Endothelial cell of umbilical vein (primary cell): ENCODE data around the gene PLEKHD1. TPM values are rescaled to one million over a fixed set of nuclear protein-coding genes. Genes with fewer than 3 reads are reported as not detected.

Experiments
- BruUV-seq: library from RNA; stranded (reverse); fragments of 400-500 nt; replicated peaks from 2 replicates; lab custom pipeline; 2021; lab: Mats Ljungman, UMichigan
- CTCF ChIA-PET: fragments of 300-600, 350-600 bp; sonication (Branson Sonifier 250); formaldehyde crosslinking; loops from one replicate; lab custom pipeline; 2021; ENCODE audit warnings: antibody characterized with exemption, inconsistent platforms; lab: Charles Lee
- POLR2A ChIA-PET: fragments of 300-600, 350-600 bp; sonication (Branson Sonifier 250); formaldehyde crosslinking; loops from one replicate; lab custom pipeline; 2021; ENCODE audit warnings: antibody characterized with exemption, inconsistent platforms; lab: Charles Lee
- DNase-seq: peaks from one replicate; pipeline ENCODE4 v3.0.0-alpha.2; 2011; ENCODE audit warnings: low read depth, low spot score
- FAIRE-seq: peaks from 2 replicates; lab custom pipeline; 2011; peaks lifted over from hg19 to GRCh38; lab: Jason Lieb, UNC
- H2AFZ ChIP-seq: 2 replicates; pipeline ENCODE4 v1.6.0; 2012; ENCODE audit warnings: low read depth, low read length, control low read depth, inconsistent platforms
- H3K27ac ChIP-seq: 2 replicates; pipeline ENCODE4 v1.5.1; 2011; ENCODE audit warnings: low read depth, mild to moderate bottlenecking, control low read depth, low read length, moderate library complexity; ENCODE audit not compliant: insufficient read depth
- H3K27me3 ChIP-seq, 2 experiments: 2 replicates each; pipeline versions ENCODE4 v1.6.0 to v1.6.1; 2011; ENCODE audit warnings: low read length in 2 of 2, mixed read lengths in 1 of 2; ENCODE audit not compliant: control insufficient read depth in 2 of 2, insufficient read depth in 2 of 2
- H3K36me3 ChIP-seq, 2 experiments: 2 replicates in 1 of 2; 3 replicates in 1 of 2; pipeline ENCODE4 v1.5.1; 2011; ENCODE audit warnings: low read length in 2 of 2, mild to moderate bottlenecking in 1 of 2, moderate library complexity in 1 of 2; ENCODE audit not compliant: control insufficient read depth in 2 of 2, insufficient read depth in 2 of 2; ENCODE audit errors: extremely low read depth in 1 of 2
- H3K4me1 ChIP-seq: 3 replicates; pipeline ENCODE4 v1.5.1; 2011; ENCODE audit warnings: mild to moderate bottlenecking, low read length; ENCODE audit not compliant: control insufficient read depth, insufficient read depth; ENCODE audit errors: extremely low read depth
- H3K4me2 ChIP-seq: 2 replicates; pipeline ENCODE4 v1.6.1; 2011; ENCODE audit warnings: low read length, control low read depth, mixed read lengths; ENCODE audit not compliant: insufficient read depth
- H3K4me3 ChIP-seq, 3 experiments: fragments of 200-600 bp in 1 of 3; sonication (generic), shearing (Covaris generic) in 1 of 3; replicated peaks in 1 of 3; 2 replicates each; pipeline ENCODE4 v1.5.1; 2011 to 2016; ENCODE audit warnings: control low read depth in 3 of 3, low read length in 3 of 3, mild to moderate bottlenecking in 2 of 3, inconsistent platforms in 1 of 3, low read depth in 1 of 3, moderate library complexity in 1 of 3; ENCODE audit not compliant: insufficient read depth in 1 of 3
- H3K79me2 ChIP-seq: 2 replicates; pipeline ENCODE4 v1.6.0; 2012; ENCODE audit warnings: low read length, inconsistent platforms; ENCODE audit not compliant: control insufficient read depth, insufficient read depth
- H3K9ac ChIP-seq: replicated peaks from 2 replicates; pipeline ENCODE3; 2011; ENCODE audit warnings: low read length, control low read depth; ENCODE audit not compliant: insufficient read depth; ENCODE audit errors: extremely low read depth
- H3K9me1 ChIP-seq: replicated peaks from 3 replicates; pipeline ENCODE4 v1.6.0; 2011; ENCODE audit warnings: mild to moderate bottlenecking, low read length; ENCODE audit not compliant: control insufficient read depth, insufficient read depth; ENCODE audit errors: extremely low read depth
- H3K9me3 ChIP-seq: replicated peaks from 2 replicates; pipeline ENCODE4 v1.5.1; 2012; ENCODE audit warnings: low read length, inconsistent platforms; ENCODE audit not compliant: control insufficient read depth, insufficient read depth
- H4K20me1 ChIP-seq: replicated peaks from 2 replicates; pipeline ENCODE3; 2011; ENCODE audit warnings: mild to moderate bottlenecking, low read length; ENCODE audit not compliant: control insufficient read depth, insufficient read depth; ENCODE audit errors: extremely low read depth
- CTCF ChIP-seq, 2 donors: IDR thresholded peaks; 1 replicate in 1 of 2; 2 replicates in 1 of 2; pipeline ENCODE4 v1.5.1; 2011; ENCODE audit warnings: low read length in 2 of 2, mild to moderate bottlenecking in 2 of 2, moderate library complexity in 2 of 2, control low read depth in 1 of 2, inconsistent platforms in 1 of 2, low read depth in 1 of 2; ENCODE audit not compliant: insufficient read depth in 1 of 2; ENCODE audit errors: extremely low read depth in 1 of 2
- EZH2 ChIP-seq: IDR thresholded peaks from 2 replicates; pipeline ENCODE4 v1.6.1; 2012; ENCODE audit warnings: borderline replicate concordance, low read depth, mild to moderate bottlenecking, moderate library complexity, low read length, inconsistent platforms; ENCODE audit not compliant: severe bottlenecking
- FOS ChIP-seq: IDR thresholded peaks from 2 replicates; pipeline ENCODE4 v1.6.1; 2011; ENCODE audit warnings: mild to moderate bottlenecking, low read length, moderate library complexity, borderline replicate concordance; ENCODE audit not compliant: insufficient read depth
- GATA2 ChIP-seq: IDR thresholded peaks from 2 replicates; pipeline ENCODE4 v1.7.0; 2011; ENCODE audit warnings: low read depth, mild to moderate bottlenecking, moderate library complexity, mixed read lengths, low read length; ENCODE audit not compliant: insufficient read length, insufficient read depth
- JUN ChIP-seq: IDR thresholded peaks from 2 replicates; pipeline ENCODE4 v1.6.1; 2011; ENCODE audit warnings: borderline replicate concordance, low read depth; ENCODE audit not compliant: insufficient read length, insufficient read depth
- MAX ChIP-seq: IDR thresholded peaks from 2 replicates; pipeline ENCODE4 v1.6.1; 2011; ENCODE audit not compliant: insufficient read depth, insufficient read length
- MYC ChIP-seq: IDR thresholded peaks from one replicate; pipeline ENCODE4 v1.6.1; 2011; ENCODE audit warnings: mild to moderate bottlenecking, low read depth, low read length
- POLR2A ChIP-seq: IDR thresholded peaks from 2 replicates; pipeline ENCODE4 v1.6.1; 2012; ENCODE audit warnings: low read depth, mild to moderate bottlenecking, control low read depth, low read length
- POLR2AphosphoS5 ChIP-seq: IDR thresholded peaks from 2 replicates; pipeline ENCODE4 v1.6.1; 2012; ENCODE audit warnings: low read depth, mild to moderate bottlenecking, control low read depth, low read length, moderate library complexity; ENCODE audit not compliant: insufficient read depth
- dilution Hi-C: fragments of 300-500 bp; cut with MboI; formaldehyde crosslinking; loops from one replicate; pipeline ENCODE4 v1.15.0; 2019; ENCODE audit warnings: low sequenced_read_pairs; ENCODE audit not compliant: extremely low pct_ligation_motif_present
- intact Hi-C: fragments of 100-400 bp; cut with micrococcal nuclease; formaldehyde crosslinking; loops from one replicate; pipeline ENCODE4 v1.10.0; 2022
- polyA plus RNA-seq, 4 experiments: library from polyadenylated mRNA; depleted of rRNA in 3 of 4; stranded (reverse) in 3 of 4; unstranded in 1 of 4; fragments of >200 nt; gene quantifications; 2 replicates each; pipeline versions ENCODE4 v1.2.1 to v1.2.3, GENCODE V29; 2011 to 2012; ENCODE audit warnings: missing spikeins in 1 of 4
- total RNA-seq: library from RNA; stranded (reverse); gene quantifications from 2 replicates; pipeline ENCODE4 v1.2.3, GENCODE V29; 2021

PLEKHD1 gene
- total and polyA plus RNA-seq, 2 donors (not counting 3 experiments of a cell fraction or from before 2014, with no cell fraction given), result 0.01 TPM; not detected in 1

- no peak for FAIRE-seq
- BruUV-seq, result no TSS peak
Observed at GRCh38 chr14:69553252-69553651, 68.7 kb downstream of the PLEKHD1 start.

More at GRCh38 chr14:69553252-69553651, 68.7 kb downstream of the PLEKHD1 start:
- DNase-seq, result no peak
- intact Hi-C loops (no loop called here), dilution Hi-C loops (no loop called here)
- no peaks in the 10 kb centered on the region for H3K79me2 ChIP-seq
- H3K4me2 ChIP-seq, result no peak overlapping the region
- POLR2A ChIA-PET, result no interaction called here
- CTCF ChIA-PET, result interaction anchor here (0.8 to 1.5 kb wide), 3 partner anchors 17 to 178 kb away, joined by 3 to 7 read pairs (median 3); partner anchors contain the start of gene CCDC177
- H3K27me3 ChIP-seq, result peaks cover 3 to 14% of the 10 kb centered on the region in 2 experiments
- H3K9me3 ChIP-seq, result no peaks in the 10 kb centered on the region
- no peaks in the 10 kb centered on the region for H3K36me3 ChIP-seq
- no peaks in the 10 kb centered on the region for H3K4me1 ChIP-seq
- H3K27ac ChIP-seq, result no peak overlapping the region
- H4K20me1 ChIP-seq, result no peaks in the 10 kb centered on the region
- no peaks in the 10 kb centered on the region for H3K9me1 ChIP-seq
- H3K4me3 ChIP-seq, result no peak overlapping the region
- H2AFZ ChIP-seq, result no peak overlapping the region
- no peak overlapping the region for H3K9ac ChIP-seq
- TF ChIP-seq MYC (no peak), POLR2AphosphoS5 (no peak), JUN (no peak), GATA2 (no peak), MAX (no peak), FOS (no peak), EZH2 (no peak), CTCF (IDR thresholded peaks at IDR 0.05; ENCODE audit: extremely low read depth in 1 of 2, insufficient read depth in 1 of 2, low read depth in 1 of 2, low read length in 2 of 2) (no peak), POLR2A (no peak)
